Neural progenitor cell (in vitro differentiated cells): ENCODE data around the gene SEMA3E. TPM values are rescaled to one million over a fixed set of nuclear protein-coding genes. Genes with fewer than 3 reads are reported as not detected.

Source experiments
- DNase-seq: peaks from one replicate; pipeline ENCODE4 v3.0.0-alpha.2; 2016; ENCODE audit warnings: low spot score
- H2AFZ ChIP-seq: fragments of 200-600 bp; sonication (generic); replicated peaks from 2 replicates; pipeline ENCODE4 v1.6.1; 2016; ENCODE audit warnings: antibody characterized with exemption
- H3F3A ChIP-seq: fragments of 200-600 bp; sonication (generic); 2 replicates; pipeline ENCODE4 v1.6.1; 2016; ENCODE audit warnings: antibody characterized with exemption, low read depth
- H3K27ac ChIP-seq: fragments of 200-600 bp; sonication (generic); 2 replicates; pipeline ENCODE4 v1.5.1; 2016; ENCODE audit warnings: mild to moderate bottlenecking
- H3K27me3 ChIP-seq: fragments of 200-600 bp; sonication (generic); 2 replicates; pipeline ENCODE4 v1.6.1; 2016; ENCODE audit warnings: mild to moderate bottlenecking, moderate library complexity
- H3K36me3 ChIP-seq: fragments of 200-600 bp; sonication (generic); 2 replicates; pipeline ENCODE4 v1.5.1; 2016
- H3K4me1 ChIP-seq: fragments of 200-600 bp; sonication (generic); 2 replicates; pipeline ENCODE4 v1.6.1; 2016; ENCODE audit warnings: mixed run types
- H3K4me2 ChIP-seq: fragments of 200-600 bp; sonication (generic); 2 replicates; pipeline ENCODE4 v1.6.1; 2016
- H3K4me3 ChIP-seq: fragments of 200-600 bp; sonication (generic); 2 replicates; pipeline ENCODE4 v1.5.1; 2016
- H3K79me2 ChIP-seq: fragments of 200-600 bp; sonication (generic); 2 replicates; pipeline ENCODE4 v1.6.1; 2016; ENCODE audit warnings: low read depth
- H3K9ac ChIP-seq: fragments of 200-600 bp; sonication (generic); 2 replicates; pipeline ENCODE4 v1.6.1; 2016
- H3K9me3 ChIP-seq: fragments of 200-600 bp; sonication (generic); 2 replicates; pipeline ENCODE4 v1.5.1; 2016; ENCODE audit warnings: low read depth
- H4K20me1 ChIP-seq: fragments of 200-600 bp; sonication (generic); 2 replicates; pipeline ENCODE4 v1.6.1; 2016; ENCODE audit warnings: low read depth
- H3K27ac Mint-ChIP-seq: 3 replicates; pipeline ENCODE4 v1.8.0; 2021; ENCODE audit warnings: mixed read lengths
- H3K27me3 Mint-ChIP-seq: 2 replicates; pipeline ENCODE4 v1.8.0; 2022; ENCODE audit warnings: low read depth, mild to moderate bottlenecking, inconsistent platforms, moderate library complexity, mixed read lengths; ENCODE audit not compliant: insufficient read depth
- H3K36me3 Mint-ChIP-seq: 3 replicates; pipeline ENCODE4 v1.8.0; 2021; ENCODE audit warnings: mixed read lengths
- H3K4me1 Mint-ChIP-seq: 3 replicates; pipeline ENCODE4 v1.8.0; 2021; ENCODE audit warnings: mixed read lengths
- H3K4me3 Mint-ChIP-seq: 3 replicates; pipeline ENCODE4 v1.8.0; 2021; ENCODE audit warnings: mild to moderate bottlenecking, moderate library complexity, mixed read lengths
- H3K9me3 Mint-ChIP-seq: 3 replicates; pipeline ENCODE4 v1.8.0; 2020; ENCODE audit warnings: mixed read lengths
- CTCF ChIP-seq: fragments of 200-600 bp; sonication (generic); IDR thresholded peaks from 2 replicates; pipeline ENCODE4 v1.5.1; 2017; ENCODE audit warnings: antibody characterized with exemption, mild to moderate bottlenecking
- EZH2 ChIP-seq: fragments of 200-600 bp; sonication (generic); IDR thresholded peaks from 2 replicates; pipeline ENCODE4 v1.6.1; 2017; ENCODE audit warnings: antibody characterized with exemption, mild to moderate bottlenecking, moderate library complexity
- EZH2phosphoT487 ChIP-seq: fragments of 200-600 bp; sonication (generic); IDR thresholded peaks from 2 replicates; pipeline ENCODE4 v1.6.1; 2017; ENCODE audit warnings: antibody characterized with exemption
- total RNA-seq: library from RNA; depleted of rRNA; stranded (reverse); fragments of >200 nt; gene quantifications from 2 replicates; pipeline ENCODE4 v1.2.3, GENCODE V29; 2015; ENCODE audit warnings: low replicate concordance

Gene SEMA3E
- total RNA-seq, 1 donor from 2014 or later, result 5.5 TPM

- Histone ChIP-seq H3K9ac (no peak overlapping the region), H3F3A (no peaks in the 10 kb centered on the region), H3K9me3 (no peaks in the 10 kb centered on the region), H3K4me3 (no peak overlapping the region), H3K4me2 (no peak overlapping the region), H3K27me3 (no peaks in the 10 kb centered on the region), H3K79me2 (no peaks in the 10 kb centered on the region), H4K20me1 (no peaks in the 10 kb centered on the region), H2AFZ (no peak overlapping the region), H3K36me3 (no peaks in the 10 kb centered on the region), H3K4me1 (no peaks in the 10 kb centered on the region), H3K27ac (no peak overlapping the region)
- Mint-ChIP-seq H3K27me3 (no peaks in the 10 kb centered on the region), H3K4me3 (no peak overlapping the region), H3K27ac (no peak overlapping the region), H3K36me3 (no peaks in the 10 kb centered on the region), H3K4me1 (peaks cover 2% of the 10 kb centered on the region), H3K9me3 (no peaks in the 10 kb centered on the region)
- DNase-seq, result no peak
- TF ChIP-seq CTCF, result no peak
- no peak for TF ChIP-seq EZH2
- TF ChIP-seq EZH2phosphoT487, result no peak
These were observed 285.9 kb downstream of the SEMA3E start for GRCh38 chr7:83362871-83363550.

GRCh38 chr7:83359108-83359507 is 289.8 kb downstream of the SEMA3E start:
- TF ChIP-seq EZH2, result no peak
- TF ChIP-seq EZH2phosphoT487, result no peak
- TF ChIP-seq CTCF, result no peak
- no peaks in the 10 kb centered on the region for H4K20me1 ChIP-seq

DNA sequence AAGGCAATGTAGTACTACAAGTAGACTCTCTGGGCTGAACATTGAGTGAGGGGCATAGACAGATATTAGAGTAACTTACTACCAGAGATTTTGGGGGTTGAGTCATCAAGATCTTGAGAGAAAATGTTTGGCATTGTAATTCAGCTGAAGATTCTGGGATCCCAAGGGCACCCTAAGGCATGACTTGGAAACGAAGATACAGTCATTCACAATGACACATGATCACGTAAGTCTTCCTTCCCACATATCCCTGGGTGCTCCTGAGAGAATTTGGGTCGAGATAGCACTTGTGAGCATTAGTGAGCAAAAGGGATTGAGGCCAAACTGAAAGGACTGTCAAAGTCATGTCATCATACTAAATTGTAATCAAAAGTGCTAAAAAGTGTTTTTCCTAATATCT is 293.8 kb downstream of the SEMA3E start:
- no peak overlapping the region for H2AFZ ChIP-seq
- Mint-ChIP-seq H3K27me3 (no peaks in the 10 kb centered on the region), H3K4me1 (no peaks in the 10 kb centered on the region), H3K9me3 (peaks cover 2% of the 10 kb centered on the region), H3K27ac (no peak overlapping the region), H3K4me3 (no peak overlapping the region), H3K36me3 (no peaks in the 10 kb centered on the region)
- H3K9ac ChIP-seq, result no peak overlapping the region
- H3K36me3 ChIP-seq, result no peaks in the 10 kb centered on the region
- H3F3A ChIP-seq, result no peaks in the 10 kb centered on the region
- TF ChIP-seq EZH2phosphoT487, result no peak
- TF ChIP-seq CTCF, result no peak
- no peak for TF ChIP-seq EZH2
- no peaks in the 10 kb centered on the region for H3K4me1 ChIP-seq
- no peaks in the 10 kb centered on the region for H3K79me2 ChIP-seq
- H3K4me2 ChIP-seq, result no peak overlapping the region
- H3K9me3 ChIP-seq, result no peaks in the 10 kb centered on the region
- H3K4me3 ChIP-seq, result no peak overlapping the region
- H3K27ac ChIP-seq, result no peak overlapping the region
- no peaks in the 10 kb centered on the region for H4K20me1 ChIP-seq
- DNase-seq, result no peak
- H3K27me3 ChIP-seq, result no peaks in the 10 kb centered on the region

More at GRCh38 chr7:83359108-83359507, 289.8 kb downstream of the SEMA3E start:
- Mint-ChIP-seq H3K9me3 (no peaks in the 10 kb centered on the region), H3K36me3 (no peaks in the 10 kb centered on the region), H3K27ac (no peak overlapping the region), H3K27me3 (no peaks in the 10 kb centered on the region), H3K4me3 (no peak overlapping the region), H3K4me1 (peaks cover 2% of the 10 kb centered on the region)
- no peak for DNase-seq
- H3K27ac ChIP-seq, result no peak overlapping the region
- no peak overlapping the region for H3K4me3 ChIP-seq
- no peaks in the 10 kb centered on the region for H3K4me1 ChIP-seq
- no peak overlapping the region for H2AFZ ChIP-seq
- H3K36me3 ChIP-seq, result no peaks in the 10 kb centered on the region
- H3K27me3 ChIP-seq, result no peaks in the 10 kb centered on the region
- H3K9ac ChIP-seq, result no peak overlapping the region
- no peak overlapping the region for H3K4me2 ChIP-seq
- no peaks in the 10 kb centered on the region for H3F3A ChIP-seq
- H3K79me2 ChIP-seq, result no peaks in the 10 kb centered on the region
- H3K9me3 ChIP-seq, result no peaks in the 10 kb centered on the region
